Measurements from ENCODE around the gene RNU1-2. TPM values are rescaled to one million over a fixed set of nuclear protein-coding genes. Genes with fewer than 3 reads are reported as not detected.

RNU1-2 gene
- total and polyA plus RNA-seq, 2 of the 4 experiments (the other 2 are of a cell fraction), result under 0.01 TPM; not detected in 1

DNA sequence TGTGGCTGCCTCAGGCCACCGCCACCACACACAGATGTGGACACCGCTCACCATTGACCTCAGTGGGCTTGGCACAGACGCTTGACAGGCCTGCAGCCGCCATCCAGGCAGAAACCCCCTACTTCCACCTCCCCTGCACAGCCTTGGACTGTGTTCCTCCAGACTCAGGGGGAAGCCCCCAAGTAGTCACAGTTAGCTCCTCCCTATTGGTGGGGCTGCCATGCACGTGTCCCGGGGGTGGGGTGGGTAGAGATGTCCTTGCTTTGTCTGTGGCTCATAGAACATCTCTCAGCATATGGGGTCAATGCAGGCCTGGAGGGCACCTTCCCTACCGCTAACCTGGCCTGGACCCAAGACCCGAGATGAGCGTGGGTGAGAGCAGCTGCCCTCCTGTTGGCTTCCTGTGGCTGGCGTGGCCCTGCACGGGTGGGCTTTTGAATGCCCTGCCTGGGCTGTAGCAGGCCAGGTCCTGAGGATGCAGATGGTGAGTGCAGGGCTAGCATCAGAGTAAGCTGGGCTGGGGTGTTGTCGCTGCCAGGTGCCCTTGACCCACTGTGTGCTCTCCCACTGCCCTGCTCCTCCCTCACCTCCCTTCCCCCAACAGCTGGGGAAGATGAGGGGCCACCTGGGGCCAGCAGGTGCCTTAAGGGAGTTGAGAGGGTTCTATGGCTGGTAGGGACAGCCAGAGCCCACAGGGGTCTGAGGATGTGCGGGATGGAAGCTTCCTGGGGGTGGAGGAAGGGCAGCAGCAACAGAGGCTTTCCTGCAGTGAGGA, 32.1 kb downstream of the RNU1-2 start:
- intact Hi-C loops (cut with micrococcal nuclease), result no loop called here
- no peaks in the 10 kb centered on the region; the same call in 1 of the 2 replicates for H3K36me3 ChIP-seq (ENCODE audit: control insufficient read depth, insufficient read depth, low read length)
- TF ChIP-seq SMC3 (IDR thresholded peaks at IDR 0.05; ENCODE audit: low read depth, low read length) (no peak), CHD1 (IDR thresholded peaks at IDR 0.05; ENCODE audit: low read depth, low read length) (no peak), CTCF (conservative IDR thresholded peaks at IDR 0.05; ENCODE audit: low read depth, low read length) (no peak), RFX5 (IDR thresholded peaks at IDR 0.05; ENCODE audit: low read depth, low read length) (no peak), CEBPB (IDR thresholded peaks at IDR 0.05; ENCODE audit: low read depth, low read length) (no peak), POLR2A (IDR thresholded peaks at IDR 0.05; ENCODE audit: low read depth, low read length) (no peak), FOS (IDR thresholded peaks at IDR 0.05; ENCODE audit: low read depth, low read length) (no peak), RCOR1 (IDR thresholded peaks at IDR 0.05; ENCODE audit: insufficient replicate concordance, low read length) (no peak)
- H3K4me2 ChIP-seq (ENCODE audit: low read depth, low read length), result no peak overlapping the region
- no peak overlapping the region for H3K56ac ChIP-seq (ENCODE audit: extremely low read depth, insufficient read depth, low read length)
- no peaks in the 10 kb centered on the region for H3K9me3 ChIP-seq (ENCODE audit: control insufficient read depth, insufficient read depth, low read length)
- no peaks in the 10 kb centered on the region; the same call in 1 of the 2 replicates for H4K20me1 ChIP-seq (ENCODE audit: insufficient read depth, low read length)
- H3K4me3 ChIP-seq (ENCODE audit: insufficient read depth, low read depth, low read length), result no peak overlapping the region
- H2AK9ac ChIP-seq (replicated peaks; ENCODE audit: low read depth, low read length, poor library complexity), result no peak overlapping the region
- H3K9ac ChIP-seq (ENCODE audit: low read depth, low read length), result no peak overlapping the region
- H3K27ac ChIP-seq (ENCODE audit: insufficient read depth, low read length), result no peak overlapping the region
- H3K79me1 ChIP-seq (ENCODE audit: low read depth in 1 of 2, low read length in 2 of 2), result no peaks in the 10 kb centered on the region
- H2BK5ac ChIP-seq (ENCODE audit: low read depth, low read length, poor library complexity, severe bottlenecking), result no peak overlapping the region
- no peaks in the 10 kb centered on the region; the same call in 1 of the 2 replicates for H3K27me3 ChIP-seq (ENCODE audit: control insufficient read depth, insufficient read depth, low read length)
- no peak overlapping the region for H2AK5ac ChIP-seq (ENCODE audit: low read depth, low read length)
- no peak overlapping the region for H3K4ac ChIP-seq (ENCODE audit: low read depth, low read length)
- no peak overlapping the region for H3K18ac ChIP-seq (ENCODE audit: low read depth, low read length)
- DNase-seq (no peak), ATAC-seq (ENCODE audit: low read depth) (no peak)
- H3K14ac ChIP-seq (replicated peaks; ENCODE audit: low read depth, low read length), result no peak overlapping the region
- H2AFZ ChIP-seq (replicated peaks; ENCODE audit: low read length, poor library complexity), result peak overlapping the region; percentile 45
- in situ Hi-C loops (cut with MboI; ENCODE audit: low sequenced_read_pairs), result no loop called here
- POLR2A ChIA-PET (ENCODE audit: unreplicated experiment), result no interaction called here
- BruUV-seq (replicated peaks), result no TSS peak
- 90% methylated on average over 8 of the region's 13 CpGs; no CpG with 5 or more reads in 1 of the 2 experiments for WGBS, 2 experiments (ENCODE audit: extremely low coverage in 2 of 2, insufficient read length in 1 of 2)
- H4K8ac ChIP-seq (ENCODE audit: low read depth in 2 of 2, low read length in 2 of 2), result no peak overlapping the region
- no peaks in the 10 kb centered on the region for H3K4me1 ChIP-seq (ENCODE audit: control insufficient read depth, insufficient read depth, low read length)
- no peak overlapping the region for H2BK120ac ChIP-seq (ENCODE audit: low read depth, low read length)
- CTCF ChIA-PET, result no interaction called here
- no peak overlapping the region for H2BK15ac ChIP-seq (ENCODE audit: low read depth, low read length)
- peaks cover 7% of the 10 kb centered on the region; the same call in 1 of the 2 replicates for H3K9me1 ChIP-seq (ENCODE audit: insufficient read depth, low read length)
- H3K23ac ChIP-seq (ENCODE audit: low read depth, low read length), result no peak overlapping the region
- H4K91ac ChIP-seq (ENCODE audit: insufficient read depth, low read depth, low read length), result no peak overlapping the region
- H4K5ac ChIP-seq (ENCODE audit: low read depth, low read length), result no peak overlapping the region
- no peak overlapping the region for H2BK20ac ChIP-seq (ENCODE audit: low read depth, low read length)
- dilution Hi-C loops (cut with HindIII; ENCODE audit: low sequenced_read_pairs, unreplicated experiment), result no loop called here
